ENCODE results near the gene L2HGDH.

The L2HGDH gene

DNA sequence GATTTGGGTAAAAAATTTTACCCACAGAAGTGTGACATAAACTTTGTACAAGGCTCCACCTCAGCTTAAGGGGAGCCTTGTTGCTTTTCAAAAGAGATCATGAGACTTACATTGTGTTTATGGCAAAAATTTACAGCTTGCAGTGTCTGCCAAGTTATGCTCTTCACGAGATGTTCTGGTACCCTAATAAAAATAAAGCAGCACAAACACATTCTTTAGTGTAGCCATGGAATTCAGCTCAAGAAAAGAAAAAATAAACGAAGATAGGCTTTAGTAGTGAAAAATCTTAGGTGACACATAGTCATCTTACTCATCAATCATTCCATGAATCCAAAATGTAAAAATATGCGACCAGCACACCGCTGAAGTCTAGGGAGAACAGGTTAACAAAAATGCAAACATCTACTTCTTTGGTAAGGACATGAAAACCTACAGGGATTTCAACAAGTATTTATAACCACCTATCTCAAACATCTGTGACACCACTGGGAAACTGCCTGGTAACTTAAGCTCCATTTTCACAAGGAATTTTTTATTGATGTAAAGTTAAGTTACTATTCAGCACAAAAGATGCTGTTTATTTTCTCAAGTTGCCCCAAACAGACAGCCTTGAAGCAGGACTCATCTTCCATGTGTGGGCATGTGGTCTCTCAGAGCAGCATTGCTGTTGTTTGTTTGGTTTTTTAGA, 33.0 kb upstream of the L2HGDH start:
- Histone ChIP-seq H3K4me3 (ENCODE audit: low read depth in 1 of 2, low read length in 2 of 2) (no peak overlapping the region), H2AFZ (ENCODE audit: low read depth, low read length) (no peak overlapping the region), H3K9me3 (ENCODE audit: insufficient read depth, low read length, severe bottlenecking) (no peaks in the 10 kb centered on the region), H3K27ac (ENCODE audit: low read length) (no peak overlapping the region), H3K9ac (ENCODE audit: low read depth, low read length) (no peak overlapping the region), H3K36me3 (ENCODE audit: insufficient read depth, low read length) (peaks cover 3% of the 10 kb centered on the region; the same call in 1 of the 2 replicates), H3K27me3 (ENCODE audit: insufficient read depth, low read length, poor library complexity) (no peaks in the 10 kb centered on the region), H3K79me2 (ENCODE audit: insufficient read depth, low read length) (no peaks in the 10 kb centered on the region), H4K20me1 (ENCODE audit: insufficient read depth, low read length) (no peaks in the 10 kb centered on the region), H3K4me1 (ENCODE audit: insufficient read depth, low read length) (no peaks in the 10 kb centered on the region), H3K4me2 (ENCODE audit: insufficient read depth, low read length) (no peak overlapping the region)
- ATAC-seq (ENCODE audit: insufficient read depth, low read depth) (no peak), DNase-seq (no peak)
- TF ChIP-seq EZH2 (IDR thresholded peaks at IDR 0.05; ENCODE audit: borderline replicate concordance, low read depth, low read length, severe bottlenecking): no peak
- TF ChIP-seq, protein P1, sequence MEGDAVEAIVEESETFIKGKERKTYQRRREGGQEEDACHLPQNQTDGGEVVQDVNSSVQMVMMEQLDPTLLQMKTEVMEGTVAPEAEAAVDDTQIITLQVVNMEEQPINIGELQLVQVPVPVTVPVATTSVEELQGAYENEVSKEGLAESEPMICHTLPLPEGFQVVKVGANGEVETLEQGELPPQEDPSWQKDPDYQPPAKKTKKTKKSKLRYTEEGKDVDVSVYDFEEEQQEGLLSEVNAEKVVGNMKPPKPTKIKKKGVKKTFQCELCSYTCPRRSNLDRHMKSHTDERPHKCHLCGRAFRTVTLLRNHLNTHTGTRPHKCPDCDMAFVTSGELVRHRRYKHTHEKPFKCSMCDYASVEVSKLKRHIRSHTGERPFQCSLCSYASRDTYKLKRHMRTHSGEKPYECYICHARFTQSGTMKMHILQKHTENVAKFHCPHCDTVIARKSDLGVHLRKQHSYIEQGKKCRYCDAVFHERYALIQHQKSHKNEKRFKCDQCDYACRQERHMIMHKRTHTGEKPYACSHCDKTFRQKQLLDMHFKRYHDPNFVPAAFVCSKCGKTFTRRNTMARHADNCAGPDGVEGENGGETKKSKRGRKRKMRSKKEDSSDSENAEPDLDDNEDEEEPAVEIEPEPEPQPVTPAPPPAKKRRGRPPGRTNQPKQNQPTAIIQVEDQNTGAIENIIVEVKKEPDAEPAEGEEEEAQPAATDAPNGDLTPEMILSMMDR (IDR thresholded peaks at IDR 0.05; ENCODE audit: borderline replicate concordance, extremely low read depth, low read length, poor library complexity, severe bottlenecking): no peak

- TF ChIP-seq, protein P1 (IDR thresholded peaks at IDR 0.05; ENCODE audit: borderline replicate concordance, extremely low read depth, low read length, poor library complexity, severe bottlenecking): no peak
- no peak overlapping the region for H3K27ac ChIP-seq (ENCODE audit: low read length)
These were observed 32.2 kb upstream of the L2HGDH start for GRCh38 chr14:50344116-50344775.

DNA sequence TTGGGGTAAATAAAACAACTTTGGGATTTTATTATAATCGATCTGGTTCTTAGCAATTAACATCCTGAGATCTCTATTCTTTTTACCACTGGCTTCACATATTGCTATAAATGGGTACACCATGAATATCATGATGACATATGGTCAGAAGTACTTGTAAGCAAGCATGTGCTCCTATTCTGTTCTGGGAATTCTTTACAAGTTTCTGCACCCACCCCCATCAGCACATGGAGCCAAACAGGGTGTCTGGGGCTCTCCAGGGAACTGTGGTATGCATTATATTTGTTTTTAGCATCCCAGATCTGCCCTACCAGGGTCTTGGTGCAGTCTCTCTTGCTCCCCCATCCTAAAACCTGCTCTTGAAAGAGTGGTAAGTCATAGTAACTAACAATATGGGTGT, 31.4 kb upstream of the L2HGDH start:
- Histone ChIP-seq H3K4me1 (ENCODE audit: insufficient read depth, low read length) (no peaks in the 10 kb centered on the region), H4K20me1 (ENCODE audit: insufficient read depth, low read length) (no peaks in the 10 kb centered on the region), H3K27ac (ENCODE audit: low read length) (no peak overlapping the region), H3K79me2 (ENCODE audit: insufficient read depth, low read length) (no peaks in the 10 kb centered on the region), H2AFZ (ENCODE audit: low read depth, low read length) (no peak overlapping the region), H3K4me2 (ENCODE audit: insufficient read depth, low read length) (no peak overlapping the region), H3K27me3 (ENCODE audit: insufficient read depth, low read length, poor library complexity) (no peaks in the 10 kb centered on the region), H3K4me3 (ENCODE audit: low read depth in 1 of 2, low read length in 2 of 2) (no peak overlapping the region), H3K9ac (ENCODE audit: low read depth, low read length) (no peak overlapping the region), H3K9me3 (ENCODE audit: insufficient read depth, low read length, severe bottlenecking) (no peaks in the 10 kb centered on the region), H3K36me3 (ENCODE audit: insufficient read depth, low read length) (peaks cover 3% of the 10 kb centered on the region; the same call in 1 of the 2 replicates)
- no peak for ATAC-seq (ENCODE audit: insufficient read depth, low read depth)
- no peak for TF ChIP-seq EZH2 (IDR thresholded peaks at IDR 0.05; ENCODE audit: borderline replicate concordance, low read depth, low read length, severe bottlenecking)
- TF ChIP-seq, protein P1 (IDR thresholded peaks at IDR 0.05; ENCODE audit: borderline replicate concordance, extremely low read depth, low read length, poor library complexity, severe bottlenecking): no peak
- no peak for DNase-seq

More at GRCh38 chr14:50344116-50344775, 32.2 kb upstream of the L2HGDH start:
- H3K36me3 ChIP-seq (ENCODE audit: insufficient read depth, low read length): peaks cover 3% of the 10 kb centered on the region; the same call in 1 of the 2 replicates
- H3K9me3 ChIP-seq (ENCODE audit: insufficient read depth, low read length, severe bottlenecking): no peaks in the 10 kb centered on the region
- H3K4me2 ChIP-seq (ENCODE audit: insufficient read depth, low read length): no peak overlapping the region
- no peak overlapping the region for H3K4me3 ChIP-seq (ENCODE audit: low read depth in 1 of 2, low read length in 2 of 2)
- H4K20me1 ChIP-seq (ENCODE audit: insufficient read depth, low read length): no peaks in the 10 kb centered on the region
- H3K4me1 ChIP-seq (ENCODE audit: insufficient read depth, low read length): no peaks in the 10 kb centered on the region
- H3K9ac ChIP-seq (ENCODE audit: low read depth, low read length): no peak overlapping the region
- DNase-seq: no peak
- H2AFZ ChIP-seq (ENCODE audit: low read depth, low read length): no peak overlapping the region
- H3K27me3 ChIP-seq (ENCODE audit: insufficient read depth, low read length, poor library complexity): no peaks in the 10 kb centered on the region
- H3K79me2 ChIP-seq (ENCODE audit: insufficient read depth, low read length): no peaks in the 10 kb centered on the region
- ATAC-seq (ENCODE audit: insufficient read depth, low read depth): no peak

All from DND-41 (cell line).